IPS-18c (cell line): ENCODE data around the gene CCR2.
"Not testable (repeated sequence)": the region's sequence is repeated elsewhere in the genome, so short reads cannot be mapped to it uniquely, and the experiment has no call there.

Experiments
- H3K4me3 ChIP-seq: 2 replicates; pipeline ENCODE4 v1.7.0; 2013; ENCODE audit warnings: low read depth, mild to moderate bottlenecking, low read length, moderate library complexity; ENCODE audit not compliant: insufficient read depth
- H3K9me3 ChIP-seq: one replicate; pipeline ENCODE4 v1.6.1; 2013; ENCODE audit warnings: mild to moderate bottlenecking, low read length, moderate library complexity; ENCODE audit not compliant: control insufficient read depth, insufficient read depth

Gene CCR2

DNA sequence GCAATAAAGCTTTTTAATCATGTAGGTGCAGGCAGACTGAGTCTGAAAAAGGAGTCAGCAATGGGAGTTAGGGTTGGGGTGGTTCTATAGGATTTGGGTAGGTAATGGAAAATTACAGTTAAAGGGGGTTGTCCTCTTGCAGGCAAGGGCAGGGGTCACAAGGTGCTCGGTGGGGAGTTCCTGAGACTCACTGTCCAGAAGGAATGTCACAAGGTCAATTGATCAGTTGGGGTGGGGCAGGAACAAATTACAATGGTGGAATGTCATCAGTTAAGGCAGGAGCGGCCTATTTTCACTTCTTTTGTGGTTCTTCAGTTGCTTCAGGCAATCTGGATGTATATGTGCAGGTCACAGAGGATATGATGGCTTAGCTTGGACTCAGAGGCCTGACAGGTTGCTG, 39.1 kb downstream of the CCR2 start:
- Histone ChIP-seq H3K4me3 (no peak overlapping the region), H3K9me3 (no peaks in the 10 kb centered on the region)

DNA sequence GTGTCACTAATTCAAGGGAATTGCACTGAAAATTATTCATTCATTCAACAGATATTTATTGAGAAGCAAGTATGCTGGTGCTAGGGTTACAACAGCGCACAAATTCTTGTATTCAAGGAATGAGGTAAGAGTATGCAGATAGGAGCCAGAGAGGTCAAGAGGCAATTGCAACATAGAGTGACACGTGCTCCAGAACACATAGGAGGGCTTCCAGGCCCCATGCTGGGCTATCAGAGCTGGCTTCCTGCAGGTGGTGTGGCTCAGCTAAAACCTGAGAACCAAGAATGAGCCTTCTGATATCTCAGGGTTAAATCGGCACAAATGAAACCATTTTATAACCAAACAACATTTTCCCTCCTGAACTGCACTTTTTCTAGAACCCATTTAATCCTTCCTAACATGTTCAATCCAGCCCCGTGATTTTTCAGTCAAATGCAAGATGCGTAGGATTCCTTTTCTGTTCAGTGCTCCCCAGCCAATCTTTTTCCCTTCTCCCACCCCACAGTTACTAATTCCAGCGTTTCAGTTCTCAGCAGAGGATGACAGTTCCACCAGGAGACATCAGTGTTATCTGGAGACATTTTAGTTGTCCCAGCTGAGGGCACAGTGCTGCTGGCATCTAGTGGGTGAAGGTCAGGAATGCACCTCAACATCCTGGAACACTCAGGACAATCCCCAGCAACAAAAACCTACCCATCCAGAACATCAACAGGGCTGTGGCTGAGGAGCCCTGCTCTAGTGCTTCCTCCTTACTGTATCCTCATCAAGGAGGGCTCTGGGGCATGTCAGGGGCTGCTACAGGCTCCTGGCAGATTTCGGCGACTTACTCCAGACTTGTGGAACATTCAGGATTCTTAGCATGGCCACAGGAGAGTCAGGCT, 39.9 kb downstream of the CCR2 start:
- Histone ChIP-seq H3K9me3 (no peaks in the 10 kb centered on the region), H3K4me3 (no peak overlapping the region)

DNA sequence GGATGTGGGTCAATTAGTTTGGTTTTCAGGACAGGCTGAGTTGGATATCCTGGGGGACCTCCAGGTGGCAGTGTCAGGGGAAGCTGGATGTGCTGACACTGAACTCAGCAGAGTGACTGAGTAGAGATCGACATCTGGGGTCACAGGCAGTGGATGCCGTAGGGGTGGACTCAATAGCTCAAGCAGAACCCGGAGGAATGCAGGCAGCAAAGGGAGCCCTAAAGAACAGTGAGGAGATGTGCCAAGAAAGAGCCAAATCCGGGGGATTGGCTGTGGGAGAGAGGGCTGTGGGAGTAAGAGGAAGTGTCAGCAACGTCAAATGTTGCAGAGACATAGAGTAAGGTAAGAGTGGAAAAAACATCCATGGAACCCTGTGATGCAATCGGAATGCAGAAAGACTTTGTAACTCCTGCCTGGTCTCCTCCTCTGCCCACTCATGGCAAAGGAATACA, 41.3 kb downstream of the CCR2 start:
- Histone ChIP-seq H3K9me3 (no peaks in the 10 kb centered on the region), H3K4me3 (no peak overlapping the region)

DNA sequence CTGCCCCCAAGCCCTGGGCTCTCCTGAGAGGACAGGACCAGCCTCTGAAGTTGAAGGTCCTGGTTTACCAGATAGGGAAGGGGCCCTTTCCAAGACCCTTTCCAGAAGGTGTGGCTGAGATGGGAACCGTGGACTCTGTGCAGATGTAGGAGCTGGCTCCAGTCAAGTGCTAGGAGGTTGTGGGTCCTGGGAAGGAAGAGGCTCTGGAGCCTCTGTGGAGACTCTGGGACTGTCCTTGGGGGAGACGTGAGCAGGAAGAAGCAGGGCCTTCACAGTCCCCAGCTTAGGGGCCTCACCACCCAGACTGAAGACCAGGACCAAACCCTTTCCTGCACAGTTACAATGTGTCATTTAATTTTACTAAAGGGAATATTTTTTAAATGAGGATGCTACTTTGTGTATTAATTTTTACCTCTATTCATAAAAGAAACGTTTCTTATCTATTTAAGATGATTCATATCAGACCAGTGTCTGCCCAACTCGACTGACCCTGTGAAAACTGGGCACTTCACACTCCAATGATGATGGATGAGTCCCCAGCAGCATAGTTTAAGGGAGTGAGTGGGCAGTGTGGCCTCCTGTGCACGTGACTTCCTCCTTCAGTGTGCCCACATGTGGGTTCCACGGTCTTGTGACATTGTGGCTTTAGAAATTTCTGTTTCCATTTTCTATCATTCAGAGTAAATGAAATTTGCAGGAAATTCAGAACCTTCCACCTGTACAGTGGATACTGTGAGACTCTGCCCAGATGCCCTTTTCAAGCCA, 42.0 kb downstream of the CCR2 start:
- H3K9me3 ChIP-seq: no peaks in the 10 kb centered on the region
- H3K4me3 ChIP-seq: no peak overlapping the region

DNA sequence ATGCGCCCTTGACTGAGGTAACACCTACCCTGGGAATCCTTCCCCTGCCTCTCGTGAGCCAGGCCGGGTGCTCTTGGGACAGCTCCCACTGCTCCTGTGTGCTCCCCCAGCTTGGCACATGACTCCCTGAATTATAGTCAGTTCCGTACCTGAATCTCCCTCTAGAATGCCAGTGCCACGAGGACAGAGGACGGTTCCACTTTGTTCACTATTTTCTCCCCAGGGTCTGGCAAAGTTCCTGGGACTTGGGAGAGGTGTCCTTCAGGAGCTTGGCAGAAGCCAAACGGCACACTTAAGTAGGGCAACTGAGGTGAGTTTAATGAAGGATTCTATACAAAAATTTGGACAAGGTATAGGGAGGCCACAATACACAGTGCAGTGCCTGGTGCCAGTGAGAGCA, 43.2 kb downstream of the CCR2 start:
- Histone ChIP-seq H3K4me3 (no peak overlapping the region), H3K9me3 (no peaks in the 10 kb centered on the region)

DNA sequence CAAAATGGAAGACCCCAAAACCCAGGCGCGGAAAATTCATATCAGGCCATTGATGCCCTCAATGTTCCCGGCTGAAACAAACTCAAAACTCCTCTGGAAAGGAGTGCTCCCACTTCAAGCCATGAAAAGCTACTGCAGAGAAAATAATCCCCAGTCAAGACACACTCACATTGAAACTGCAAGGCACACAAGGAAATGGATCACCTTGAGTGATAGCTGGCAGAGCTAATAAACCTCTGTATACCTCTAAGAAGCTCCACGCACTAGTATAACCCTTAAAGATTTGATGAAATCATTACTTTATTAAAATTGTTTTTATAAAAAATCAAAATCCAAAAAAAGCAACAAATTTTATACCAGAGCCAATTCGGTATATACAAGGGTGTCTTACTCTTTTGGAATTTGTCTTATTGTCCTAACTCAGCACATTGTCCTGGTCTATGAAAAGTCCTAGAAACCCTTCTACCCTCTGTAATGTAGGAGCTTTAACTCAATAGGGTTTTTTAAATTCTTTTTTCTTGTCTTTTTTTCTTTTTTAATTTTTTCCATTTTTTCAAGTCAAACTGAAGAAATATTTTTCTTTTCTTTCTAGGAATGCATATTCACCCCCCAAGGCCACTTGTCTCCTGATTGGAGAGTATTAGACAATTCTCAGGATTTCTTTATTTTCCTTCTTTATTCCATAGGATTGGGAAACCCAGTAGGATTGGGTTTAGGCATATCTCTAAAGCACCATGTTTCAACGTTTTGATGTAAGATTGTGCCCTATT, 44.5 kb downstream of the CCR2 start:
- no peak overlapping the region for H3K4me3 ChIP-seq
- no peaks in the 10 kb centered on the region for H3K9me3 ChIP-seq

DNA sequence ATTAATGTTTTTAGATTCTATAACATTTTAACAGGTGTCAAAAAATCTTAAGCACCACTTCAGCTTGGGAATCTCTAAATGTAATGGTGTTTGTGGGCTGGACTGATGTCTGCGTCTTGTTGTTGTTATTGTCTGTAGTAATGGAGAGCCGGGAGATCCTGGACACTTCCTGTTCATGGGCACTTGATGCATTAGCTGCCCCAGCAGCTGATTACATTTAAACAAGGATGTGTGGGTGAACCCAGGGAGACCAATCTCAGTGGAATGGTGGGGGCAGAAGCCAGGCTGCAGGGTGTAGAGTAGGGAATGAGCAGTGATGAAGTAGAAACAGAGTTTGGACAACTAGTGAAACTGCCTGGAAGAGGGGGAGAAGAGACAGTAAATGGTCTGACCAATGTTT, 45.2 kb downstream of the CCR2 start:
- H3K9me3 ChIP-seq: no peaks in the 10 kb centered on the region
- H3K4me3 ChIP-seq: no peak overlapping the region

DNA sequence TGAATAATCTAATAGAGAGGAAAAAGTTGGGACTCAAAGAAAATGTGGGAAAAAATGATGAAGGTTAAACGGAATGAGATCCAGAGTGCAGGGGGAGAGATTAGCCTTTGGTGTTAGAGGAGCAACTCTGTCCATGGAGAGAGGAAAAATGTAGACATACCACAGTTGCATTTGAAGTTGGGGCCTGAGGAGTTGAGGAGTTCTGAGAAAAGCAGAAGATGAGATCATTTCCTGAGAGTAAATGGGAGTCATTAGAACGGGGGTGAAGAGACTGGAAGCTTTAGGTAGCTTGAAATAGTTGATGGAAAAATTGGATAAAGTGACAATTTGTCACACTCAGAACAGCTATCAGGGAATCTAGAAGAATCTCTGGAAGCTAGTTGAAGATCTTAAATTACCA, 45.6 kb downstream of the CCR2 start:
- Histone ChIP-seq H3K4me3 (no peak overlapping the region), H3K9me3 (no peaks in the 10 kb centered on the region)

DNA sequence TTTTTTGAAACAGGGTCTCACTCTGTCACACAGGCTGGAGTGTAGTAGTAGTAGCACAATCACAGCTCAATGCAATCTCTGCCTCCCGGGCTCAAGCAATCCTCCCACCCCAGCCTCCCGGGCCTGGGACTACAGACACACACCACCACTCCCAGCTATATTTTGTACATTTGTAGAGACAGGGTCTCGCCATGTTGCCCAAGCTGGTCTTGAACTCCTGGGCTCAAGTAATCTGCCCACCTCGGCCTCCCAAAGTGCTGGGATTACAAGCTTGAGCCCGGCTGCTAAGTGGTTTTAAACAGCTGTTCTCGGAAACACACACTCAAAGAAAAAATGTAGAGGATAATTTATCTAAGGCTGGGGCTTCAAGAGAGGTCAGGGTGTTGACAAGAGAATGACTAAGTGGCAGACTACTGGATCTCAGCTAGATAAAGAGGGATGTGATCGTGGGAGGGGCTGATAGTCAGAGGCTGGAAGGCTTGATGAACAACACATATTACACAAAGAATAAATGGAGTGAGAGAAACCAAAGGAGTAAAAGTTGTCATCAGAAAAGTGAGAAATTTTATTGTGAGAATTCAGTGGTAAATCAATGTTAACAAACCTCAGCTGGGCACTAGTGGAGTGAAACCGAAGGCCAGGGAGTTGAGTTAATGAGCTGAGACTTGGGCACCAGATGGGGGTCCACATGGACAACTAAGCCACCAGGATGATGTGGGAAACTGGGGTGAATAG, 46.3 kb downstream of the CCR2 start:
- H3K4me3 ChIP-seq: no peak overlapping the region
- H3K9me3 ChIP-seq: no peaks in the 10 kb centered on the region

DNA sequence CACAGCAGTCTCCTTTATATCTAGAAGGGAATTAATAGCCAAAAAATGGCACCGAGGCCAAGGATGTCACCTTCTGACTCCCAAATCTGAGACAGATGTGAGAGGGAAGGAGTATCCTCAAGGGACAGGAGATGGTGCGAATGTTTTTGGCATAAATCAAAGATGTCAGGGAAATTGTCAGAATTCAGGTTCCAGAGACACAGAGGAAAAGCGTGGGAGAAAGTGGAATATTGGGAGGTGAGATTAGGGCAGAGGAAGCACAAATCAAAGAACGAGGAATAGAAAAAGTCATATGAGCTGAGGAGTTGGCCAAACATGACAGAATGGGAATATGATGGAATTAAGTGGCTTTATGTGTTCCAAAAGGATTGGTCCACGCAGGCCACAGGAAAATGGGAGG, 46.9 kb downstream of the CCR2 start:
- Histone ChIP-seq H3K4me3 (no peak overlapping the region), H3K9me3 (no peaks in the 10 kb centered on the region)

DNA sequence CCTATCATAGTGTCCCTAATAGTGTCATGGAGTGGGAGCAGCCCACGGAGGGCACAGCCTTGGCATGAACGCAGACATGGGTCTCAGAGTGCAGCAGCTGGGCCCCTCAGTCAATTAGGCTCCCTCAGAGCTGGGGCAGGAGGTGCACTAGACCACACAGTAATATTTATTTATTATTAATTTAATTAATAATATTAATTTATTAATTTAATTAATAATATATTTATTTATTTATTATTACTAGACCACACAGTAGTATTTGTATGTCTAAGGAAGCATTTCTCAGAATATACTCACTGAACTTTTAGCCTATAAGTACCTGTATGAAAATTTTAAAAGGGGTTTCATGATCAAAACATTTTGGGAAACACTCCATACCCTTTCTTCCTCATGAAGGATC, 47.7 kb downstream of the CCR2 start:
- no peaks in the 10 kb centered on the region for H3K9me3 ChIP-seq
- H3K4me3 ChIP-seq: no peak overlapping the region

DNA sequence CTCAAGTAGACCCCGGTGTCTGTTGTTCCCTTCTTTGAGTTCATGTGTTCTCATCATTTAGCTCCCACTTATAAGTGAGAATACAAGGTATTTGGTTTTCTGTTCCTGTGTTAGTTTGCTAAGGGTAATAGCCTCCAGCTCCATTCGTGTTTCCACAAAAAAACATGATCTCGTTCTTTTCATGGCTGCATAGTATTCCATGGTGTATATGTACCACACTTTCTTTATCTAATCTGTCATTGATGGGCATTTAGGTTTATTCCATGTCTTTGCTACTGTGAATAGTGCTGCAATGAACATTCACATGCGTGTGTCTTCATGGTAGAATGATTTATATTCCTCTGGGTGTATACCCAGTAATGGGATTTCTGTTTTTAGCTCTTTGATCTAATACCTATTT, 49.0 kb downstream of the CCR2 start:
- not testable (repeated sequence) for H3K4me3 ChIP-seq, H3K9me3 ChIP-seq

DNA sequence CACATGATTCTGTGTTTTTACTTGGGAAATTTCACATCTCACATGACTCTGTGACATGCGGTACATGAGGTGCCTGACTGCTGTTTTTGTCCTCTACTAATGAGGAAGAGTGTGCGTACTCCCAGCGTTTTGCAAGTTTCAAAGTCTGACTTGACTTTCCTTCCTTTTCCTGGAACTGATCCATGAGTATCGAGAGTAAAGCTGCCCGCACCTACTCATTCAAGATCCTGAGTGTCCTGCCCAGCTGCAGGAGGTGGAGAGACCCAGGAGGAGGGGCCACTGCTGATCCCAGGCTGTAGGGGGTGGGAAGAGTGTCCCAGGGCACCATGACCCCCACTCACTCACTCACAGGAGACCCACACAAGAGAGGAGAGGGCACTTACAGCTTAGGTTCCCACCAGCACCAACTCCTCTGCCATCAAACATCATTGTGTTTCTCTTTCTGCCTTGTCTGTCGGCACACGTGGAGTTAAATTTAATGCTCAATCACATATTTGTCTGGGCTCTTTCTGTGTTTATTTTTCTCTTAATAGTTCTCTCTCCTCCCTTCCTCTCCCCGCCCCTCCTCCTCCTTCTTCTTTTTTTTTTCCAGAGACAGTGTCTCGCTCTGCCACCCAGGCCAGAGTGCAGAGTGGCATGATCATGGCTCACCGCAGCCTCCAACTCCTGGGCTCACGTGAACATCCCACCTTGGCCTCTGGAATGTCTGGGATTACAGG, 51.5 kb downstream of the CCR2 start:
- H3K9me3 ChIP-seq: no peaks in the 10 kb centered on the region
- no peak overlapping the region for H3K4me3 ChIP-seq

DNA sequence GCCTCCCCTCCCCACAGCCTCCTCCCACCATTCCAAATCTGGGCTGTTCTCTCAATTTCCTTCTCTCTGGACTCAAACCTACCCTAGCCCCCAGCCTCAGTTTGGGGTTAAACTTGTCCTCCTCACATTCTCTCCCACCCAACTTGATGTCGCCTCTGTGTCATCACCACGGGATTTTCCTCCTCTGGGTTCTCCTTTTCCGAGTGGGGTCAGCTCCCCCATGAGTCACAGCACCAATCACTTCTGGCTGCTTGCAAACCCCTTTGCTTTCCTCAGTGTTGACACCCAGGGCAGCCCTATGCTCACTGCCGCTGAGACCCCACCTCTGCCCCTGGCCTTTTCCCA, 52.5 kb downstream of the CCR2 start:
- Histone ChIP-seq H3K4me3 (no peak overlapping the region), H3K9me3 (no peaks in the 10 kb centered on the region)

DNA sequence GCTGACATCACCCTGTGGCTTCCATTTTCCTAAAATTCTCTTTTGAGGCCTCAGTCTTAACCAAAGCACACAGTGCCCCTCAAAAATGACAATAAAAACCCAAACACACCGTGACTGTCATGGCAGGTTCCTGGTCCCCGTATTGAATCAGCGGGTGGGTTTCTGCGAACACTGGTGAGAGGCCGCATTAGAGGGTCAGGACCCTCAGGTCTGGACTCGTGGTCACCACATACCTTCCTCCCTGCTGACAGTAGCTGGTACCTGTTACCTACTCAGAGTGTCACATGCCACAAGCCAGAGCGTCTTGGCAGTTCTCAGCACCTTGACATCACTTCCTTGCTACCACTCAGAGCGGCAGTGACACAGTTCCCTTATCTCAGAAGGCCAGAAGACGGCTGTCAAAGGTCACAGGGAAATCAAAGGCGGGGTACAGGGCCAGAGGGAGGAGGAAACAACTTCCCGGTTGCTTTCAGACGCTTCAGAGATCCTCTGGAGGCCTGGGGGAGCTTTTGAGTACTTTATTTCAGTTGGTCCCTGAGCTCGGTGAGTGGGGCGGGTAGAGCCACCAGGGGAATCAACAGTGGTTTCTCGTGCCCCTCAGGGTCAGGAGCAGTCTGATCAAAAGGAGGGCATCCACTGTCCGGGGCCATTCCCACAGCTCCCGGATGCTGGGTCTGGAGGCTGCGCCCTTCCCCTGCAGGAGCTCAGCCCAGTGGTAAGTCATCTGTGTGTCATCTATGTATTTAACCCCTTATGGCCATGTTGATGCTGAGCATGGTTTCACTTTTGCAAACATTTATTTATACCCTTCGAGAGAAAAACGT, 53.1 kb downstream of the CCR2 start, which contains the start of the genes CCR5AS and CCRL2:
Gene CCR5AS (minus strand): TSS at position 279 of the 824 bp plus-strand sequence.
Gene CCRL2 (plus strand): TSS at position 472 of the 824 bp plus-strand sequence. CDS start 821 bp downstream, outside the sequence.
- no peaks in the 10 kb centered on the region for H3K9me3 ChIP-seq
- no peak within 1 kb of the TSS for H3K4me3 ChIP-seq

DNA sequence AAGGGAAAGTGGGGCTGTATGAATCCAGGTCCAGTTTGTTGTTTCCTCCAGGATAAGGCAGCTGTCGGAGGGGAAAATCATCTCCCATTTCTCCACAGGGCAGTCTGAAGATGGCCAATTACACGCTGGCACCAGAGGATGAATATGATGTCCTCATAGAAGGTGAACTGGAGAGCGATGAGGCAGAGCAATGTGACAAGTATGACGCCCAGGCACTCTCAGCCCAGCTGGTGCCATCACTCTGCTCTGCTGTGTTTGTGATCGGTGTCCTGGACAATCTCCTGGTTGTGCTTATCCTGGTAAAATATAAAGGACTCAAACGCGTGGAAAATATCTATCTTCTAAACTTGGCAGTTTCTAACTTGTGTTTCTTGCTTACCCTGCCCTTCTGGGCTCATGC, 54.1 kb downstream of the CCR2 start:
- H3K9me3 ChIP-seq: no peaks in the 10 kb centered on the region
- no peak overlapping the region for H3K4me3 ChIP-seq
